Measurements from ENCODE around the gene CDH12.

DNA sequence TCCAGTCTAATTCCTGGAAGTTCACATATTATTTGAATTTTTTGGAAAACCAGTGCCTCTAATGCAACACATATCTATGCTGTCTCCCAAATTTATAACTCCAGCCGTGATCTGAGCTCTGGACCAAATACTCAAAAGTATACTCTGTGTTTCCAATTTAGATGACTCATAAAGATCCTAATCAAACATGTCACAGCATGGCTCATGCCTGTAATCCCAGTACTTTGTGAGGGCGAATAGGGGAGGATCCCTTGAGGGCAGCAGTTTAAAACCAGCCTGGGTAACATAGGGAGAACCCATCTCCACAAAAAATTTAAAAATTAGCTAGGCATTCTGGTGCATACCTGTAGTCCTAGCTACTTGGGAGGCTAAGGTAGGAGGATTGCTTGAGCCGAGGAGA, 388.0 kb downstream of the CDH12 start:
- TF ChIP-seq EZH2 (IDR thresholded peaks at IDR 0.05; ENCODE audit: insufficient read depth, poor library complexity, severe bottlenecking) (no peak), EZH2phosphoT487 (IDR thresholded peaks at IDR 0.05; ENCODE audit: insufficient read depth, low read depth) (no peak)
